Effector memory CD4-positive, alpha-beta T cell (primary cell): Measurements from ENCODE around the gene CCN5.

Source experiments
- DNase-seq, 3 donors: peaks; one replicate each; pipeline ENCODE4 v3.0.0-alpha.2; 2020
- H3K27ac ChIP-seq: 2 replicates; pipeline ENCODE4 v1.7.0; 2013; ENCODE audit warnings: mild to moderate bottlenecking, low read length, moderate library complexity; ENCODE audit not compliant: insufficient read depth, poor library complexity, severe bottlenecking
- H3K27me3 ChIP-seq: replicated peaks from 2 replicates; pipeline ENCODE4 v1.7.0; 2013; ENCODE audit warnings: mild to moderate bottlenecking, low read length; ENCODE audit not compliant: insufficient read depth, control insufficient read depth, poor library complexity, severe bottlenecking
- H3K36me3 ChIP-seq: 2 replicates; pipeline ENCODE4 v1.7.0; 2013; ENCODE audit warnings: mild to moderate bottlenecking, low read length, moderate library complexity; ENCODE audit not compliant: control insufficient read depth, insufficient read depth
- H3K4me1 ChIP-seq: 2 replicates; pipeline ENCODE4 v1.7.0; 2013; ENCODE audit warnings: low read length, mild to moderate bottlenecking; ENCODE audit not compliant: control insufficient read depth, insufficient read depth, poor library complexity, severe bottlenecking
- H3K4me3 ChIP-seq: 2 replicates; pipeline ENCODE4 v1.7.0; 2013; ENCODE audit warnings: low read length, low read depth, mild to moderate bottlenecking; ENCODE audit not compliant: insufficient read depth, poor library complexity, severe bottlenecking
- H3K9me3 ChIP-seq: 2 replicates; pipeline ENCODE4 v1.7.0; 2013; ENCODE audit warnings: mild to moderate bottlenecking, low read length, moderate library complexity; ENCODE audit not compliant: control insufficient read depth

Gene CCN5

DNA sequence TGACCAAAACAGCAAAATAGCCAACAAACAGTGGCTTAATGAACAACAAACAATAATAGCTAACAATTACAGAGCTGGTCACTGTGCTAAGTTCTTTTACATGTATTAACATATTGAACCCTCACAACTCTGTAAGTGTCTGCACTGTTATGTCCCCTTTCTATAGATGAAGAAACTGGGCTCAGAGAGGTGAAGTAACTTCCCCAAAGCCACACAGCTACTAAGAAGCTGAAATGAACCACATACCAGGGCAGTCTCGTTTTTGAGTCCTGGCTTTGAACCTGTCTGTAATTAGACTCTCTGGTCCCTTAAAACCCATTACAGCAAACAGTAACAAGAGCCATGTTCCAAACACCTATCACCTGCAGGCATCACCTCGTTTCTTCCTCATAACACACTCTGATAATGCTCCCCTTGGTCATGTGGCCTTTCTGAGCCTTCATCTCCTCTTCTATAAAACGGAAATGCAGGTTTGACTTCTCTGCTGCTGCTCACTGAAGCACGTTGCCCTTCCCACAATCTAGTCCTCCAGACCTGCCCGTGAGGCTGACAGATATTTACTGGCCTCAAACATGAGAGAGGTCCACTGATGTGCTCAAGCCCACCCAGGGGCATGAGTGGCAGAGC is 53.8 kb downstream of the CCN5 start:
- Histone ChIP-seq H3K4me3 (no peak overlapping the region), H3K27ac (no peak overlapping the region), H3K27me3 (peaks cover 5% of the 10 kb centered on the region), H3K4me1 (no peaks in the 10 kb centered on the region), H3K36me3 (no peaks in the 10 kb centered on the region), H3K9me3 (no peaks in the 10 kb centered on the region)
- no peak for DNase-seq

DNA sequence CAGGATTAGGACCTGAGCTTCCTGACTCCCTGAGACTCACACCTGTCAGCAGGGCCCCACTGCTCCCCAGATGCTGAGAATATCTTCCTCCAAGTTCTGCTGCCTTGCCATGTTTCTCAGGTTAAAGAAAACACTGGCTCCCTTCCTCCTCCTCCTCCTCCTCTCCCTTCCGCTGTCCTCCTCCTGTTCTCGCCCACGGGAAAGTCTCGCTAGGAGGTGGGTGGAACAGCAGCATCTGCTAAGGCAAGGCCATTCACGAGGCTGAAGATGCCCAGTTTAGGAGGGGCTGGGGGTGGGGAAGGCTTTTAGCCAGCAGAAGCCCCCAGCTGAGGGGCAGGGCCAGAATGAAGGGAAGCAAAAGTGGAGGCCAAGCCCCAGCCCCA is 54.3 kb downstream of the CCN5 start:
- no peak overlapping the region for H3K4me3 ChIP-seq
- H3K4me1 ChIP-seq, result no peaks in the 10 kb centered on the region
- peaks cover 5% of the 10 kb centered on the region for H3K27me3 ChIP-seq
- no peak overlapping the region for H3K27ac ChIP-seq
- H3K36me3 ChIP-seq, result no peaks in the 10 kb centered on the region
- H3K9me3 ChIP-seq, result no peaks in the 10 kb centered on the region
- no peak for DNase-seq

DNA sequence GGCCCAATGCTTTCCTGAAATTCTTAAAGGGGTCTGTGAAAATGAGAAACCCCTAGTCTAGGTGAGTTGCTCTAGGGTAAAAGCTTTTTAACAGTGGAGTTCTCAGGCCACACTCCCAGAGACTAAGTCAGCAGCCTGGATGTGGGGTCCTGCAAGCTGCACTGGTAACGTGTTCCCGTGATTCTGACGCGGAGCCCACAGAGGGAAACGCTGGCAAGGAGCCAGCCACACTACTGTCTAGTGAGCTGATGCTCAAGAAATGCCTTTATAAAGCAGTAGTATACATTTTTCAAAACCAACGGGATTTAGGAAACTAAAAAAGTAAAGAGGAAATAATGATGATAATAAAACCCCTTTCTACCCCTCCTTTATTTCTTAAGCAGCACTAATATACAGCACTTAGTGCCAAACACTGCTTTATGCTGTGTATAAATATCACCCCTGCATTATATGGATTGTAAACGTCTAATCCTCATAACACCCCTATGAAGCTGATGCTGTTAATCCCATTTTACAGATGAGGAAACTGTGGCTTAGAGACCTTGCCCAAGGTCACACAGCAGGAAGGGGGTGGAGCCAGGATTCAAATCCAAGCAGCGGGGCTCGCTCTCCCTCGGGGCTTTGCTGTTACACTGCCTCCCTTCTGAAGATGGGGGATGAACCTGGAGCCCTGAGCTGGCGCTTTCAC is 55.5 kb downstream of the CCN5 start:
- Histone ChIP-seq H3K4me1 (no peaks in the 10 kb centered on the region), H3K4me3 (no peak overlapping the region), H3K36me3 (no peaks in the 10 kb centered on the region), H3K27me3 (peaks cover 5% of the 10 kb centered on the region), H3K27ac (no peak overlapping the region), H3K9me3 (no peaks in the 10 kb centered on the region)
- DNase-seq, result no peak

DNA sequence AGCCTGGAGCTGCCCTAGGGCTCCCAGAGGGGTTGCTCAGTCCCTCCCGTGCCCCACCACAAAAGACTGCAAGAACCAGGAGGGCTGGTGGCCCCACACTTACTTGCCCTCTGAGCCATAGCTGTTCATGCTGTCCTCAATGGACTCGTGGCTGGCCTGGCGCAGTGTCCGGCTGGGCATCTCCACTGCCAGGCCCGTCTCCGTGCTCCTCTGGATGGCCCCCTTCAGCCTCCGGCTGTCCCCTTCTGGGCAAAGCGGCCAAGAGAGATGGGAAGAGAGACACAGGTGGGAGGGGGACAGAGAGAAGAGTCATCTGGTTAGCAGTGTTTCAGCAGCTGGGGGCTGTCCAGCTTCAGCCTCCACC is 56.0 kb downstream of the CCN5 start:
- Histone ChIP-seq H3K4me1 (no peaks in the 10 kb centered on the region), H3K27ac (no peak overlapping the region), H3K4me3 (no peak overlapping the region), H3K36me3 (no peaks in the 10 kb centered on the region), H3K9me3 (no peaks in the 10 kb centered on the region), H3K27me3 (peaks cover 5% of the 10 kb centered on the region)
- no peak for DNase-seq

DNA sequence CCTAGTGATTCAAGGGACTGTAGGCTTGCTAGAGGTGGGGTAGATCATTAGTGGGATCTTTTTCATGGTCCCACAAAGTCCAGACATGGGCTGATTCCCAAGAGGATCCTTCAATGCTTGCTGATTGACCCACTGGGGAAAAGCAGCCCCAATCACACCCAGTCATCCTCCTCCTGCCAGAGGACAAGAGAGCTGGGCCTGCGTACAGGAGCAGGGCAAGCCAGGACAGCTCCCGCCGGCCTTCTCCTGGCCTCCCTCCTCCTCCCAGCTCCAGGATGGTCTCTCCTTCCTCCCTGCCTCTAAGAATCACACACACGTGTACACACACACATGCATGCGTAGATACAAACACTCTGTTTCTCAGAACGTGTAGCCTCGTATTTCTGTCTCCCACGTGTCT is 57.5 kb downstream of the CCN5 start:
- no peak for DNase-seq

DNA sequence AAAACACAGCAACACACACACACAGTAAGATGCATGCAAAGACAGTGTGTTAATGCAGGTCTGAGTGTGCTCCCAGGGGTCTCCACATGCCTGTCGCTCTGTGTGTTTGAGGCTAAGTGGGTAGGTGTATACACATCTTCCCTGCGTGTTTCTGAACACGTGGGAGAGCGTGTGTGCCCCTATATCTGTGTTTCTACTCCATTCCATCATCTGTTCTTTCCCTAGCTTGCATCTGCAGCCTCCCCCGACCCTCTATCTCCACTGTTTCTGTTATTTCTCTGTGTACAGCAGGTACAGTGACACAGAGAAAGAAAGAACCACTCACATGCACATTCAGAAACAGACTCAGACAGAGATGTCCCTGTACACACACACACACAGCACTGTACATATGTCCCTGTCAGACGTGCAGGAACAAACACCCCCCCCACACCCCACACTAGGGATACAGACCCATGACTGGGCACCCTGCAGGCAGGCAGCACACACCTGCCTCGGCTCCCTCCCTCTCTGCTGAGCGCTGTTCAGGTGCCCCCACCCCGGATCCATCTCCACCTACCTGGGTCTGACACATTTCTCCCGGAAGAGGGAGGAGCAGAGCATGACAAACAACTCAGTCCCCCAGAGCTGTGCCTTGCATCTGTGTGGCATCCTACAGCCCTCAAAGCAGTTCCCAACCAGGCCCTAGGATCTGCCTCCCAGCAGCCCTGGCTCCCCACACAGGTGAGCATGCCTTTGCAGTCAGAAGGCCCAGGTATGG is 58.1 kb downstream of the CCN5 start:
- peaks cover 5% of the 10 kb centered on the region for H3K27me3 ChIP-seq
- DNase-seq, result no peak
- no peak overlapping the region for H3K4me3 ChIP-seq
- H3K27ac ChIP-seq, result no peak overlapping the region
- H3K36me3 ChIP-seq, result no peaks in the 10 kb centered on the region
- H3K9me3 ChIP-seq, result no peaks in the 10 kb centered on the region
- H3K4me1 ChIP-seq, result no peaks in the 10 kb centered on the region

More for the DNA sequence above, 57.5 kb downstream of the CCN5 start:
- Histone ChIP-seq H3K27me3 (peaks cover 5% of the 10 kb centered on the region), H3K4me3 (no peak overlapping the region), H3K9me3 (no peaks in the 10 kb centered on the region), H3K27ac (no peak overlapping the region), H3K36me3 (no peaks in the 10 kb centered on the region), H3K4me1 (no peaks in the 10 kb centered on the region)

DNA sequence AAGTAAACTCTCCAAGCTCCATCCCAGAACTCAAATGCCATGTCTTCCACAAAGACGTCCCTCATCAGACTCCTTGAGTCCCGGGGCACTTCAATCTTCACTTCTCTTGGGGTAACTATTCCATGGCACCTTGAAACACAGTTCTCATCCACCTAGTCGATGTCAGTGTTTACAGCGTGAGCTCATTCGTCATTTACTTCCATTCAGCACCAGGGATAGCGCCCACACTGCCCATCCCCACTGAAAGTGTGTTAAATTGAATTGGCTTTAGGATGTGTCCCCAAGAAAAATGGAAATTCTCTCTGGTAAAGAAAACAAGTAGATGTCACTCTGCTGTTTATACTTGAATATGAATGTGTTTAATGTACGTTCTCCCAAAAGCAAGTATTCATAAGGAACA is 61.8 kb downstream of the CCN5 start:
- DNase-seq, result no peak
- Histone ChIP-seq H3K27ac (no peak overlapping the region), H3K9me3 (no peaks in the 10 kb centered on the region), H3K27me3 (peaks cover 3% of the 10 kb centered on the region), H3K4me3 (no peak overlapping the region), H3K4me1 (no peaks in the 10 kb centered on the region), H3K36me3 (no peaks in the 10 kb centered on the region)
